OCI-M1 (cell line): Measurements from ENCODE around the gene ZNF138.
A peak's percentile ranks its signal among the peaks of the same experiment; 100 is the strongest.
"Not testable (repeated sequence)": the region's sequence is repeated elsewhere in the genome, so short reads cannot be mapped to it uniquely, and the experiment has no call there.

Experiments used
- DNase-seq: peaks from one replicate; lab custom pipeline; 2025; lab: John Stamatoyannopoulos, UW

ZNF138 gene

GRCh38 chr7:64794171-64794844 is at the start of gene ZNF138:
ZNF138 (plus strand) TSS chr7:64794428; CDS start chr7:64794569, 141 bp downstream.
- peak; percentile 99 for DNase-seq

GRCh38 chr7:64744680-64745079 is 49.5 kb upstream of the ZNF138 start:
- peak; percentile 51 for DNase-seq

GRCh38 chr7:64747802-64748201 is 46.4 kb upstream of the ZNF138 start:
- peak; percentile 34 for DNase-seq

- no peak for DNase-seq
Measured at GRCh38 chr7:64753032-64753431, 41.2 kb upstream of the ZNF138 start.

GRCh38 chr7:64755865-64756264 is 38.4 kb upstream of the ZNF138 start:
- no peak for DNase-seq

GRCh38 chr7:64758151-64758550 is 36.1 kb upstream of the ZNF138 start:
- DNase-seq: no peak

GRCh38 chr7:64768824-64769223 is 25.4 kb upstream of the ZNF138 start:
- DNase-seq: no peak

- DNase-seq: peak; percentile 70
Measured at GRCh38 chr7:64774204-64774842, 19.9 kb upstream of the ZNF138 start.

- peak; percentile 45 for DNase-seq
Measured at GRCh38 chr7:64775289-64775688, 18.9 kb upstream of the ZNF138 start.

GRCh38 chr7:64784842-64785241 is 9.4 kb upstream of the ZNF138 start:
- not testable (repeated sequence) for DNase-seq

- DNase-seq: peak; percentile 87
Measured at GRCh38 chr7:64787295-64787694, 6.9 kb upstream of the ZNF138 start.

GRCh38 chr7:64789241-64789640 is 5.0 kb upstream of the ZNF138 start:
- peak; percentile 68 for DNase-seq

- peak; percentile 78 for DNase-seq
Measured at GRCh38 chr7:64793106-64793755, 997 bp upstream of the ZNF138 start.

GRCh38 chr7:64795176-64795575 is 948 bp downstream of the ZNF138 start:
- DNase-seq: no peak

GRCh38 chr7:64799169-64799568 is 4.9 kb downstream of the ZNF138 start:
- DNase-seq: not testable (repeated sequence)

- peak; percentile 82 for DNase-seq
Measured at GRCh38 chr7:64802699-64803098, 8.5 kb downstream of the ZNF138 start.

GRCh38 chr7:64807731-64808365 is 13.6 kb downstream of the ZNF138 start:
- no peak for DNase-seq

- DNase-seq: no peak
Measured at GRCh38 chr7:64811767-64812166, 17.5 kb downstream of the ZNF138 start.

GRCh38 chr7:64830926-64831325 is 36.7 kb downstream of the ZNF138 start:
- DNase-seq: no peak

GRCh38 chr7:64832136-64832535 is 37.9 kb downstream of the ZNF138 start:
- DNase-seq: no peak

GRCh38 chr7:64834989-64835388 is 40.8 kb downstream of the ZNF138 start:
- DNase-seq: no peak

- peak; percentile 28 for DNase-seq
Measured at GRCh38 chr7:64835856-64836255, 41.6 kb downstream of the ZNF138 start.

GRCh38 chr7:64838051-64838450 is 43.8 kb downstream of the ZNF138 start:
- DNase-seq: not testable (repeated sequence)
